Measurements from ENCODE around the gene RPS6KC1.
"Not testable (repeated sequence)": the region's sequence is repeated elsewhere in the genome, so short reads cannot be mapped to it uniquely, and the experiment has no call there.

RPS6KC1 gene

GRCh38 chr1:213051127-213051880, at the start of gene RPS6KC1:
RPS6KC1 (plus strand) TSS chr1:213051241; CDS start chr1:213051405, 164 bp downstream.
- DNase-seq, result peak; percentile 93

DNA sequence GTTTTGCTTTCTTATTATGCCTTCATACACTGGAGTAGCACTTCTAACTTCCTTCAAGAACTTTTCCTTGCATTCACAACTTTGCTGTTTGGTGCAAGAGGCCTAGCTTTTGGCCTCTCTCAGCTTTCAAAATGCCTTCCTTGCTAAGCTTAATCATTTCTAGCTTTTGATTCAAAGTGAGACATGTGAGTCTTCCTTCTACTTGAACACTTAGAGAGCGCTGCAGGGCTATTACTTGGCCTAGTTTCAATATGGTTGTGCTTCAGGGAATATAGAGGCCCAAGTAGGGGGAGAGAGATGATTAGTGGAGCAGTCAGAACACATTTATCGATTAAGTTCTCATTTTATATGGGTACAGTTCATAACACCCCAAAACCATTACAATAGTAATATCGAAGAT, 47.8 kb upstream of the RPS6KC1 start:
- no peak for DNase-seq

- DNase-seq, result peak; percentile 58
Observed at GRCh38 chr1:213008564-213008963, 42.5 kb upstream of the RPS6KC1 start.

DNA sequence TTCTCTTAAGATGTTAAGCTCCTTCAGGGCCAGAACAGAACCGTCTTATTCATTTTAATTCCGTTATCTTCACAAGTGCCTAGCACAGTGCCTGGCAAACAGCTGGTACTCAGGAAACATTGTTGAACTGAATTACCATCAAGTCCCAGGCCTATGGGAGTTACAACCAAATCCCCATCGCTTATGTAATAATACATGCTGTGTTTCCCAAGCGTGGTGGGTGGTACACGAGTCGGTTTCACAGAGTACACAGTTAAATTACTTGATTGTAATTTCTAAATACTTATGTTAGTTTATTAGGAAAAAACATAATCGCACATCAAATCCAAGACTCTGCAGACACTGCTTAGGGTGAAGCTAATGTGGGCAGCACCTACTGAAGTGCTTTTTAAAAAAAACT, 36.4 kb upstream of the RPS6KC1 start:
- peak; percentile 51 for DNase-seq

DNA sequence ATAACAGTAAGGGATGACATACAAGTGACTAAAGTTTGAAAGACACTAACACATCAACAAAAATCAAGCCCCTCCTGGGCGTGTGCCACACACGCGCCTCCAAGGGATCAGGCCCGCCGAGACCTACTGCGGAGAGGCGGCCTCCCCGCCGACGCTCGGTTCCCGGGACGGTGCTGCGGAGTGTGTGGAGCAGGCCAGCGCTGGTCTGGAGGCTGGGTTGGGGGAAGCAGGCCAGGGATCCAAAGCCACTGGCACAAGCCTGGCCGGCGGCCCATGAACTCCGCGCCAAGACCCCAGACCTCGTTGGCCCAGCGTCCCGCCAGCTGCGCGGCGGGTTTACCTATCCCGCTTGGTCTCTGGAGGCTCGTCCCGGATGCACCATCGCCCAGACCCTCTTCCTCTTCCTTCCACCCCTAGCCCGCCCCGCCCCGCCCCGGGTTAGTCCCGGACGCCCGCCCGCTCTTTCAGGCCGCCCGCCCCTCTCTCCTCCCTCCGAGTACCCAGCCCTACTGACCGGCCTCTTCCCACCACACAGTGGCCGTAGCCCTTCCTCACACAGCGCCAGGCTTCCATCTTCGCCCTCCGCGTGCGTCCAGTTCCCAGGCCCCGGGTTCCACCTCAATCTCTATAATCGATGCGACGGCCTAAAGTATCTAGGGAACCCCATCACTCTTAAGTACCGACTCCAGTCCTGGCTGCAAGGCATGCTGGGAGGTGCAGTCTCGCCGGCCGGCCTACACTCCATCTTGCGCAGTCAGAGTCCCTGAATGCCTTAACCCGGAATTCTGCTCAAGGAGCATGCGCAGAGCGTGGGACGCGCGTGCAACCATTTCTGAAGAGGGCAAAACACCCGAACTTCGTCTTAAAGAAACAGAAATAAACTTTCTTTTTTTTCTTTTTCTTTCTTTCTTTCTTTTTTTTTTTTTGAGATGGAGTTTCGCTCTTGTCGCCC, 35.7 kb upstream of the RPS6KC1 start, which contains the start of gene ANGEL2:
ANGEL2 (minus strand) TSS at position 769 of the 952 bp plus-strand sequence; CDS start at position 573, 196 bp downstream.
- peak; percentile 98 for DNase-seq

DNA sequence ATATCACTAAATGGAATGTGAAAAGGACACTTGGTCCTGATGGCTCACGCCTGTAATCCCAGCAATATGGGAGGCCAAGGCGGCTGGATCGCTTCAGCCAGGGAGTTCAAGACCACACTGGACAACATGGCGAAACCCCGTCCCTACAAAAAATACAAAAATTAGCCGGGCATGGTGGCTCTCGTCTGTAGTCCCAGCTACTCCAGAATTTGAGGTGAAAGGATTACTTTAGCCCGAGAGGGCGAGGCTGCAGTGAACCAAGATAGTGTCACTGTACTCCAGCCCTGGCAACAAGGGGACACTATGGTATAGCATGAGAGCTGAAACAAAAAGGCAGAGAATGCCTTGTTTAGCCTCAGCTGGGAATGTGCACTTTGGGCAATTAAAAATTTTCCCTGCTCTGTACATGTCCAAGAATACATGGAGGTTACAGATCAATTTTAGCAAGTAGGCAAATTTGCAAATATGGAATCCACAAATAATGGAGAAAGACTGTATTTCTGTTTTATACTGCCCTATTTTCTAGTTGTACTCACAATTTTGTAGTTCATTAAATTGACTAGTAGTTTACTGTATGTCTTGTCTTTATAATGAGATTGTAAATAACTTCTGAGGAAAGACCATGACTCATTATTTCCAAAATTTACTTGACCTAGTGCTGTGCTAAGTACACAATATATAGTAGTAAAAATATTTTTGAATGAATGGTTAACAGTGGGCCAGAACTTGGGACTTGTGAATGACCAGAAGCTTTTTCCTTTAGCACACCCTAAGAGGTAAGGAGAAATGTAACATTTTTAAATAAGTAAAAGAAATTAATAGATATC, 33.4 kb upstream of the RPS6KC1 start:
- DNase-seq, result peak; percentile 30

DNA sequence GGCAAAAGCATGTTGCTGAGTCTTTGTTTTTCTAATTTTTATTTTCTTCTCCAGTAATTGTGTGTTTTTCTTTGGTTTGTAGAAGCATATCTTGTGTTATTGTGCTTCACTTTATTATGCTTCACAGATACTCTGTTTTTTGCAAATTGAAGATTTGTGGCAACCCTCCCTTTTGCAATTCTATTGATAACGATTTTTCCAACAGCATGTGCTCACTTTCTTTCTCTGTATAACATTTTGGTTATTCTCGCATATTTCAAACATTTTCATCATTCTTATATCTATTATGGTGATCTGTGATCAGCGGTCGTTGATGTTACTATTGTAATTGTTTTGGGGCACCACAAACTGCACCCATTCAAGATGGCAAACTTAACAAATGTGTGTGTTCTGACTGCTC, 31.6 kb upstream of the RPS6KC1 start:
- no peak for DNase-seq

DNA sequence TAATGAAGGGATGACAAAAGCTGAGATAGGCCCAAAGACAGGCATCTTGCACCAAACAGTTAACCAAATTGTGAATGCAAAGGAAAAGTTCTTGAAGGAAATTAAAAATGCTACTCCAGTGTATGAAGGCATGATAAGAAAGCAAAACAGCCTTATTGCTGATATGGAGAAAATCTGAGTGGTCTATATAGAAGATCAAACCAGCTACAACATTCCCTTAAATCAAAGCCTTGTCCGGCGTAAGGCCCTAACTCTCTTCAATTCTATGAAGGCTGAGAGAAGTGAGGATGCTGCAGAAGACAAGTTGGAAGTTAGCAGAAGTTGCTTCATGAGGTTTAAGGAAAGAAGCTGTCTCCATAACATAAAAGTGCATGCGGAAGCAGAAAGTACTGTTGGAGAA, 31.0 kb upstream of the RPS6KC1 start:
- DNase-seq, result no peak

GRCh38 chr1:213027024-213027423, 24.0 kb upstream of the RPS6KC1 start:
- DNase-seq, result not testable (repeated sequence)

GRCh38 chr1:213032651-213033050, 18.4 kb upstream of the RPS6KC1 start:
- no peak for DNase-seq

- no peak for DNase-seq
Observed at GRCh38 chr1:213034713-213035112, 16.3 kb upstream of the RPS6KC1 start.

GRCh38 chr1:213035573-213035972, 15.5 kb upstream of the RPS6KC1 start:
- DNase-seq, result no peak

GRCh38 chr1:213041443-213041842, 9.6 kb upstream of the RPS6KC1 start:
- peak; percentile 40 for DNase-seq

DNA sequence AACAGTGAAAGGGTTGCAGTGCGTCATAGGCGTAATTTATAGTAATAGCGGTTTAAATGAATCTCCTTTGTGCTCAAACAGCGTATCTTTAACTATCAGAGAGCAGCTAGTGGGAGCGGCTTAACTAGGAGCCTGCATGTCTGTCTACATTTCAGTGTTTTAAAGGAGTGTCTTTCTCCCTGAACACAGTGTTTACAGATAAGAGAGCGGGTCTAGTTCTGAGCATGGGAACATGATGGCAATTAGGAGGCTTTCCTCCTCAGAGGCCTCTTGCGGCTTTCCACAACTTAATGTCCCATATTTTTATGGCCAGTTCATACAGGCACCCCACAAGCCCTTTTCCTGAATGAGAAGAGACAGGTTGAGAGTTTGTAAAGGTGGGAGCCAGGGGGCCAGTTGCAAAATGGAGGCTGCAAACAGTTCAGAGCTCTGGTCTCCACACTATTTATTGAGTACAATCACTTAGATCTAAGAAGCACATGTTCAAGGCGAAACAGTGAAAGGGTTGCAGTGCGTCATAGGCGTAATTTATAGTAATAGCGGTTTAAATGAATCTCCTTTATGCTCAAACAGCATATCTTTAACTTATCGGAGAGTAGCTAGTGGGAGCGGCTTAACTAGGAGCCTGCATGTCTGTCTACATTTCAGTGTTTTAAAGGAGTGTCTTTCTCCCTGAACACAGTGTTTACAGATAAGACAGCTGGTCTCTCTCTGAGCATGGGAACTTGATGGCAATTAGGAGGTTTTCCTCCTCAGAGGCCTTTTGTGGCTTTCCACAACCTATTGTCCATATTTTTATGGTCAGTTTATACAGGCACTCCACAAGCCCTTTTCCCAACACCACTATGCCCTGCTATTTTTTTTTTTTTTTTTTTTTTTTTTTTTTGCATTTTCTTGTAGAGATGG, 5.5 kb upstream of the RPS6KC1 start:
- DNase-seq, result peak; percentile 61

GRCh38 chr1:213049232-213049631, 1.8 kb upstream of the RPS6KC1 start:
- DNase-seq, result no peak

GRCh38 chr1:213050745-213051126, 305 bp upstream of the RPS6KC1 start:
- no peak for DNase-seq

DNA sequence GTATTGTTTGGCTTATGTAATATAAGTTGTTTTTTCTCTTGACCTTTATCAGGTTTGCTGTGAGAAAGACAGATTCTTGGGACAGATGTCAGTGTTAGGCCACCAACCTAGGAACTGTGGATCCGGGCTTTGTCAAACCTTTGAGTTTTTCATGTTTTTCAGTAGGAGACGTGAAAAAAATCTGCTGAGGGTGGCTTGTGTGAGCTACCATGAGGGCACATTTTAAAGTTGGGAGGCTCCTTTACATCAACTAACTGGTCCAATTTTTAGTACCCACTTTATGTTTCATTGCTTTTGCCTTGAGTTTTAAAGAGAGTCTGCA, 801 bp downstream of the RPS6KC1 start:
- DNase-seq, result no peak

- no peak for DNase-seq
Observed at GRCh38 chr1:213053455-213053854, 2.4 kb downstream of the RPS6KC1 start.

DNA sequence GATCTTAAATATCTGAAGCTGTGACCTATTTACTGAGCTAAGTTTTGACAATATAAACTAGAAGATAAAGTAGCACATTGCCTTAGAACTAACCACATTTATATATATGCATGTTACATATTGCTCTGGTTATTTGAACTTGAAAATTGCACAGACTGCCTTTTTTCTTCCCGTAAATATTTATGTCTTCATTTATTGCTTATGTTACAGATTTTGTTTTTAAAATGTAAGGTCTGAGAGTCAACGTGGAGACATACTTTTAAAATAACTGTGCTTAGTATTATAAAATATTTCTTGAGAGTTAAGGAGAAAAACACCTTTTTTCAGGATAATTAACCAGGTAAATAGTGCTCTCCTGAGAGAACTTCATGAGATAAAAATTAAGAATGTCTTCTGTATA, 3.1 kb downstream of the RPS6KC1 start:
- DNase-seq, result no peak

GRCh38 chr1:213054733-213055591, 3.9 kb downstream of the RPS6KC1 start:
- peak; percentile 68 for DNase-seq

GRCh38 chr1:213055767-213056166, 4.7 kb downstream of the RPS6KC1 start:
- DNase-seq, result no peak
